HL-60 (cell line): ENCODE data around the gene LRP1-AS.

Source experiments
- GABPA ChIP-seq: IDR thresholded peaks from 2 replicates; pipeline ENCODE4 v1.6.1; 2012; ENCODE audit warnings: low read depth
- POLR2AphosphoS5 ChIP-seq: IDR thresholded peaks from 2 replicates; pipeline ENCODE4 v1.6.1; 2012; ENCODE audit warnings: low read depth
- REST ChIP-seq: IDR thresholded peaks from 2 replicates; pipeline ENCODE4 v1.6.1; 2012; ENCODE audit warnings: low read depth; ENCODE audit not compliant: insufficient replicate concordance
- SPI1 ChIP-seq: IDR thresholded peaks from 2 replicates; pipeline ENCODE4 v1.6.1; 2012; ENCODE audit warnings: low read depth, mild to moderate bottlenecking, borderline replicate concordance
- TF ChIP-seq, protein P1 (sequence below): IDR thresholded peaks from one replicate; pipeline ENCODE4 v1.5.1; 2011; ENCODE audit warnings: low read length, control low read depth, inconsistent platforms; ENCODE audit not compliant: insufficient read depth

GRCh38 chr12:57194253-57194652 lies 46.8 kb upstream of the LRP1-AS start:
- TF ChIP-seq, protein P1, sequence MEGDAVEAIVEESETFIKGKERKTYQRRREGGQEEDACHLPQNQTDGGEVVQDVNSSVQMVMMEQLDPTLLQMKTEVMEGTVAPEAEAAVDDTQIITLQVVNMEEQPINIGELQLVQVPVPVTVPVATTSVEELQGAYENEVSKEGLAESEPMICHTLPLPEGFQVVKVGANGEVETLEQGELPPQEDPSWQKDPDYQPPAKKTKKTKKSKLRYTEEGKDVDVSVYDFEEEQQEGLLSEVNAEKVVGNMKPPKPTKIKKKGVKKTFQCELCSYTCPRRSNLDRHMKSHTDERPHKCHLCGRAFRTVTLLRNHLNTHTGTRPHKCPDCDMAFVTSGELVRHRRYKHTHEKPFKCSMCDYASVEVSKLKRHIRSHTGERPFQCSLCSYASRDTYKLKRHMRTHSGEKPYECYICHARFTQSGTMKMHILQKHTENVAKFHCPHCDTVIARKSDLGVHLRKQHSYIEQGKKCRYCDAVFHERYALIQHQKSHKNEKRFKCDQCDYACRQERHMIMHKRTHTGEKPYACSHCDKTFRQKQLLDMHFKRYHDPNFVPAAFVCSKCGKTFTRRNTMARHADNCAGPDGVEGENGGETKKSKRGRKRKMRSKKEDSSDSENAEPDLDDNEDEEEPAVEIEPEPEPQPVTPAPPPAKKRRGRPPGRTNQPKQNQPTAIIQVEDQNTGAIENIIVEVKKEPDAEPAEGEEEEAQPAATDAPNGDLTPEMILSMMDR, result no peak
- TF ChIP-seq POLR2AphosphoS5, result no peak
- TF ChIP-seq SPI1, result no peak
- TF ChIP-seq REST, result no peak
- TF ChIP-seq GABPA, result no peak
